ENCODE results near the gene NUP50. TPM values are rescaled to one million over a fixed set of nuclear protein-coding genes. Genes with fewer than 3 reads are reported as not detected.

NUP50 gene
- 96.7 TPM for total RNA-seq

GRCh38 chr22:45163451-45164269 lies at the start of gene NUP50:
TSS of gene NUP50 (plus strand) at chr22:45163925. CDS start at chr22:45168178, 4,253 bp downstream.
- H3K4me1 ChIP-seq (ENCODE audit: insufficient read depth, low read length) = peaks cover 73% of the 10 kb centered on the region

GRCh38 chr22:45120440-45120839 lies 43.3 kb upstream of the NUP50 start:
- no peaks in the 10 kb centered on the region for H3K27me3 ChIP-seq (ENCODE audit: insufficient read depth, low read length)
- H3K4me3 ChIP-seq (ENCODE audit: low read length) = no peak overlapping the region
- no peaks in the 10 kb centered on the region for H3K9me3 ChIP-seq (ENCODE audit: low read depth, low read length)
- H3K4me1 ChIP-seq (ENCODE audit: insufficient read depth, low read length) = no peaks in the 10 kb centered on the region

More at GRCh38 chr22:45163451-45164269, at the start of gene NUP50:
- Histone ChIP-seq H3K4me3 (ENCODE audit: low read length) (peak within 1 kb of the TSS; percentile 82), H3K9me3 (ENCODE audit: low read depth, low read length) (no peaks in the 10 kb centered on the region), H3K27me3 (ENCODE audit: insufficient read depth, low read length) (no peaks in the 10 kb centered on the region)

GRCh38 chr22:45120931-45121330 lies 42.8 kb upstream of the NUP50 start:
- H3K27me3 ChIP-seq (ENCODE audit: insufficient read depth, low read length) = no peaks in the 10 kb centered on the region
- no peaks in the 10 kb centered on the region for H3K9me3 ChIP-seq (ENCODE audit: low read depth, low read length)
- no peak overlapping the region for H3K4me3 ChIP-seq (ENCODE audit: low read length)
- H3K4me1 ChIP-seq (ENCODE audit: insufficient read depth, low read length) = no peaks in the 10 kb centered on the region

DNA sequence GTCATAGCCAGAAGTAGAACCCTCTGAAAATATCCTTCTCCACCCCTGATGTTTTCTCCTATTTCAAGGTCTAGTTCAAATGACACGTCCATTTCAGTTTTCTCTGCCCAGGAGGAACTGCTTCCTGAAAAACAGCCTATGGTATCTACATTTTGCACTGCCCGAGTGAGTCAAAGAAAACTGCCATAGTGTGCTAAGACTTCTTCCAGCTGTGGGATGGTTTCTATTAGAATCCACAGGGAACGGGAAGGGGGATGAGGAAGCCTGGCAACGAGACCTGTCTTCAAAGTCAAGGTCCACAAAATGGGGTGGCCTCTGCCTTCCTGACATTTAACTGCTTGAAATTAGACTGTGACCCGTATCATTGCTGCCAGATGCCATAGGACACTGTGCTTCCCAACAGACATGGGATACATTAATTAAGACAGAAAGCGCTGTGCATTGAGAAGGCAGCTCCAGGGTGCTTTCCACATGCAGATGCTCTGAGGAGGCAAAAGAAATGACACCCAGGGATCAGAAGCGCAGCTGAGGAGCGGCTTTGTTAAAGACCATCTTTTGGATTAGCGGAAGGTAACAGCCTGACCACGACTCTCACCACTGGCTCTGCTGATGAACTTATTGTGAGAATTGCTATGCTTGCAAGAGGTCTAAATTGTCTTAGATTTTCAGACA lies 39.4 kb upstream of the NUP50 start:
- Histone ChIP-seq H3K9me3 (ENCODE audit: low read depth, low read length) (no peaks in the 10 kb centered on the region), H3K4me1 (ENCODE audit: insufficient read depth, low read length) (peaks cover 3% of the 10 kb centered on the region), H3K27me3 (ENCODE audit: insufficient read depth, low read length) (no peaks in the 10 kb centered on the region), H3K4me3 (ENCODE audit: low read length) (no peak overlapping the region)

DNA sequence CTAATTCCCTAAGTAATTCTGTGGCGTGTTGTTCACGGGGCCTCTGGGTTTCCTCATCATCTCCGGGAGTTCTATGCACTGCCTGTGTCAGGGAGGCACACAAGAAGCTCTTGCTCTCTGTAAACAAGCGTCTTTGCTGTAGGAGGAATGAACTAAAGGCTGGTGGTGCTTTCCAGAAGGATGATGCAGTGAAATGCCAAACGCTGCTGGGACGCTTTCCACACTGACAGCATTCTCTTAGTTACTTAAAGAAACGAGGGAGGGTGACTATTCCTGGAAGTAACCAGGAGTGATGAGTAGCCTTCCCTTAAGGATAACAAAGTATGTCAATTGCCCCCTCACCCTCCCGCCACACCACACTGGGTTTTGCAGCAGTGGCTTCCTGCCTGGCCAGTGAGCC lies 38.5 kb upstream of the NUP50 start:
- Histone ChIP-seq H3K4me1 (ENCODE audit: insufficient read depth, low read length) (peaks cover 12% of the 10 kb centered on the region), H3K4me3 (ENCODE audit: low read length) (no peak overlapping the region), H3K27me3 (ENCODE audit: insufficient read depth, low read length) (no peaks in the 10 kb centered on the region), H3K9me3 (ENCODE audit: low read depth, low read length) (no peaks in the 10 kb centered on the region)

DNA sequence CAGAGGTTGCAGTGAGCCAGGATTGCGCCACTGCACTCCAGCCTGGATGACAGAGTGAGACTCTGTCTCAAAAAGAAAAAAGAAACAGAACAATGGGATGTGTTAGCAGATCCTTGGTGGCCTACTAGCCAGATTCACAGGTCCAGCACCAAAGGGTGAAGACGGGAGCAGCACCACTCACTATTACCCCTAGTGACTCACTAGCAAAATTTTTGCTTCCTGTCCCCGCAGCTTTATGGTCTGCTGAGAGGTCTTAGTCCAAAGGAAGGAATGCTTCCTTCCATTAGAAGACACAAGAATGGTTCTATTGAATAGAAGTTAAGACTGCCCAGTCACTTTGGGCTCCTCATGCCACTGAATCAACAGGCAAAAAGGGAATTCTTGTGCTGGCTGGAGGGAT lies 35.9 kb upstream of the NUP50 start:
- H3K27me3 ChIP-seq (ENCODE audit: insufficient read depth, low read length) = no peaks in the 10 kb centered on the region
- H3K4me1 ChIP-seq (ENCODE audit: insufficient read depth, low read length) = peaks cover 39% of the 10 kb centered on the region
- no peaks in the 10 kb centered on the region for H3K9me3 ChIP-seq (ENCODE audit: low read depth, low read length)
- no peak overlapping the region for H3K4me3 ChIP-seq (ENCODE audit: low read length)

DNA sequence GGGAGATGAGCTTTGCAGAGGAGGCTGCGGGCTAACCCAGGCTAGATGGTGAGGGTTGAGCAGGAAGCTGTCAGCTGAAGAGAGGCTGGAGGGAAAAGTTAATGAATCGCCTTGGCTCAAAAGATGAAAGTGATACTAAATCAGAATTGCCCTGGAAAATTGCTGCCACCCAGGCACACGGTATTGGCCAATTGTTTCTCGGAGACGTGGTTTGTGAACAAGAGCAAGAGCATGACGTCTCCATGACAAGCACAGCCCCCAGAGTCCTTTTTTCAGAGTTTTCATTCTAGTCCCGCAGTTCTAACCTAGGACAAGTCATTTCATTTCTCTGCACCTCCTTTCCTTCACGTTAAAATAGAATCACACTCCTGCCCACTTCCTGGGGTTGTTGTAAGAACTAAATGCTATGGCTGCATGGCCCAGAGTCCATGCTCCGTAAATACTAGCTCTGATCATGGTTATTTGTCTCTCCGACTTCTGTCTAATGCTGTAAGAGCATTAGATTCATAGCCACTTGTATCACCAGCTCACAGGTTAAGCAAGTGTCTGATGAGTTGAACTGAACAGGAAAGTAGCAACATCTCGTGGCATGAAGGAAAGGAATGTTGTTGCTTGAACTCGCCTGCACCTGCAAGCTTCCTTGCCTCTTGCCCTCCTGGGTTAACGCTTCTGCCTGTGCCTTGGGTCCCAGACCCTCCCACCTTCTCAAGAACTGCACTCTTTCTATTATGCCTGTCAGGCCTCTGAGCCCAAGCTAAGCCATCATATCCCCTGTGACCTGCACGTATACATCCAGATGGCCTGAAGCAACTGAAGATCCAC lies 33.8 kb upstream of the NUP50 start:
- Histone ChIP-seq H3K4me1 (ENCODE audit: insufficient read depth, low read length) (peaks cover 39% of the 10 kb centered on the region), H3K9me3 (ENCODE audit: low read depth, low read length) (peaks cover 9% of the 10 kb centered on the region), H3K27me3 (ENCODE audit: insufficient read depth, low read length) (no peaks in the 10 kb centered on the region), H3K4me3 (ENCODE audit: low read length) (no peak overlapping the region)

- H3K4me3 ChIP-seq (ENCODE audit: low read length) = no peak overlapping the region
- peaks cover 39% of the 10 kb centered on the region for H3K4me1 ChIP-seq (ENCODE audit: insufficient read depth, low read length)
These were observed 32.8 kb upstream of the NUP50 start for GRCh38 chr22:45130891-45131290.

DNA sequence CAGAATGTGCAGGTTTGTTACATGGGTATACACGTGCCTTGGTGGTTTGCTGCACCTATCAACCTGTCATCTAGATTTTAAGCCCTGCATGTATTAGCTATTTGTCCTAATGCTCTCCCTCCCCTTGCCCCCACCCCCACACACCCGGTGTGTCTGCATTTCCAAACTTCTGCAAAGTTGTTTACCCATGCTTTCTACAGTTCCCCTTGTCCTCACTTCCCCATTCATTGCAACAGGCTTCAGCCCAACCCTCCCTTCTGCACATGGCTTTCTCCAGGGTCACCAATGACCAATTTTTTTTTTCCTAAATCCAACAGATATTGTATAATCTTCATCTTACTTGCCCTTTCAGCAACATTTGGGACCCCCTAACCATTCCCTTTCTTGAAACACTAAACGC lies 32.0 kb upstream of the NUP50 start:
- Histone ChIP-seq H3K4me1 (ENCODE audit: insufficient read depth, low read length) (peaks cover 39% of the 10 kb centered on the region), H3K27me3 (ENCODE audit: insufficient read depth, low read length) (no peaks in the 10 kb centered on the region), H3K4me3 (ENCODE audit: low read length) (no peak overlapping the region), H3K9me3 (ENCODE audit: low read depth, low read length) (peaks cover 9% of the 10 kb centered on the region)

More at GRCh38 chr22:45130891-45131290, 32.8 kb upstream of the NUP50 start:
- peaks cover 9% of the 10 kb centered on the region for H3K9me3 ChIP-seq (ENCODE audit: low read depth, low read length)
- no peaks in the 10 kb centered on the region for H3K27me3 ChIP-seq (ENCODE audit: insufficient read depth, low read length)

- Histone ChIP-seq H3K9me3 (ENCODE audit: low read depth, low read length) (peaks cover 9% of the 10 kb centered on the region), H3K4me1 (ENCODE audit: insufficient read depth, low read length) (peaks cover 35% of the 10 kb centered on the region), H3K27me3 (ENCODE audit: insufficient read depth, low read length) (no peaks in the 10 kb centered on the region), H3K4me3 (ENCODE audit: low read length) (no peak overlapping the region)
These were observed 29.4 kb upstream of the NUP50 start for GRCh38 chr22:45134313-45134712.

- Histone ChIP-seq H3K4me3 (ENCODE audit: low read length) (no peak overlapping the region), H3K27me3 (ENCODE audit: insufficient read depth, low read length) (no peaks in the 10 kb centered on the region), H3K4me1 (ENCODE audit: insufficient read depth, low read length) (peaks cover 13% of the 10 kb centered on the region), H3K9me3 (ENCODE audit: low read depth, low read length) (peaks cover 9% of the 10 kb centered on the region)
These were observed 27.1 kb upstream of the NUP50 start for GRCh38 chr22:45136594-45136993.

- Histone ChIP-seq H3K9me3 (ENCODE audit: low read depth, low read length) (peaks cover 1% of the 10 kb centered on the region), H3K4me1 (ENCODE audit: insufficient read depth, low read length) (no peaks in the 10 kb centered on the region), H3K4me3 (ENCODE audit: low read length) (no peak overlapping the region), H3K27me3 (ENCODE audit: insufficient read depth, low read length) (no peaks in the 10 kb centered on the region)
These were observed 24.0 kb upstream of the NUP50 start for GRCh38 chr22:45139693-45140092.

GRCh38 chr22:45142376-45142775 lies 21.3 kb upstream of the NUP50 start:
- no peaks in the 10 kb centered on the region for H3K27me3 ChIP-seq (ENCODE audit: insufficient read depth, low read length)
- no peak overlapping the region for H3K4me3 ChIP-seq (ENCODE audit: low read length)
- H3K4me1 ChIP-seq (ENCODE audit: insufficient read depth, low read length) = no peaks in the 10 kb centered on the region
- no peaks in the 10 kb centered on the region for H3K9me3 ChIP-seq (ENCODE audit: low read depth, low read length)

DNA sequence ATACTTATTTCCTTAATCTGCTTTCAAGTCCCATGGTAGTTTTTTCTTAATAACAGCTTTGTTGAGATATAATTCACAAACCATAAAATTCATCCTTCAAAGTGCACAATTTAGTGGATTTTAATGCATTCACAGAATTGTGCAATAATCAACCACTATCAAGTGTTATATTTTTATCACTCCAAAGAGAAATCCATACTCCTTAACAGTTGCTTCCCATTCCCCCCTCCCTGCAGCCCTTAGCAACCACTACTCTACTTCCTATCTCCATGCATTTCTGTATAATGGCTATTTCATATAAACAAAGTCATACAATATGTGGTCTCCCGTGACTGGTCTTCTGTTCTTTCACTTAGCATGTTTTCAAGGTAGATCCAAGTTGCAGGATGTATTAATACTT lies 18.8 kb upstream of the NUP50 start:
- H3K4me3 ChIP-seq (ENCODE audit: low read length) = no peak overlapping the region
- H3K9me3 ChIP-seq (ENCODE audit: low read depth, low read length) = no peaks in the 10 kb centered on the region
- no peaks in the 10 kb centered on the region for H3K27me3 ChIP-seq (ENCODE audit: insufficient read depth, low read length)
- H3K4me1 ChIP-seq (ENCODE audit: insufficient read depth, low read length) = no peaks in the 10 kb centered on the region

DNA sequence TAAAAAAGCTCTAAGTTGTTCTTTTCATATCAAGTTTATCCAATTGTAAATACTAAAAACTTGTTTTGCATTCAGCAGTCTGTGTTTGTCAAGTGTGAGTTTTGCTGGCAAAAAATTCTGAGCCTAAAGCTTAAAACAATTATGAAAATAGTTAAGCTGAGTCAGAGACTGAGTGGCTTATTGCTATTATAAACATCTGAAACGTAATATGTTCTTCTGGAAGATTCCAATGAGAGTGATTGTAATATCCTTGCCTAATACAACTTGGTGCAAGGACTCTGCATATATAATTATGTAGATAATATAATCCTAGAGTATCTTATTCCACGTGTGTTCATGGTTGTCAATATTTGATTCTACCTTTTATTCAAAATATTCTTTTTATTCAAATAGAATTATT lies 14.1 kb upstream of the NUP50 start:
- no peaks in the 10 kb centered on the region for H3K27me3 ChIP-seq (ENCODE audit: insufficient read depth, low read length)
- no peak overlapping the region for H3K4me3 ChIP-seq (ENCODE audit: low read length)
- H3K4me1 ChIP-seq (ENCODE audit: insufficient read depth, low read length) = no peaks in the 10 kb centered on the region
- no peaks in the 10 kb centered on the region for H3K9me3 ChIP-seq (ENCODE audit: low read depth, low read length)

Data from mononuclear cell (primary cell).